ENCODE results near the gene FCHO1.

DNA sequence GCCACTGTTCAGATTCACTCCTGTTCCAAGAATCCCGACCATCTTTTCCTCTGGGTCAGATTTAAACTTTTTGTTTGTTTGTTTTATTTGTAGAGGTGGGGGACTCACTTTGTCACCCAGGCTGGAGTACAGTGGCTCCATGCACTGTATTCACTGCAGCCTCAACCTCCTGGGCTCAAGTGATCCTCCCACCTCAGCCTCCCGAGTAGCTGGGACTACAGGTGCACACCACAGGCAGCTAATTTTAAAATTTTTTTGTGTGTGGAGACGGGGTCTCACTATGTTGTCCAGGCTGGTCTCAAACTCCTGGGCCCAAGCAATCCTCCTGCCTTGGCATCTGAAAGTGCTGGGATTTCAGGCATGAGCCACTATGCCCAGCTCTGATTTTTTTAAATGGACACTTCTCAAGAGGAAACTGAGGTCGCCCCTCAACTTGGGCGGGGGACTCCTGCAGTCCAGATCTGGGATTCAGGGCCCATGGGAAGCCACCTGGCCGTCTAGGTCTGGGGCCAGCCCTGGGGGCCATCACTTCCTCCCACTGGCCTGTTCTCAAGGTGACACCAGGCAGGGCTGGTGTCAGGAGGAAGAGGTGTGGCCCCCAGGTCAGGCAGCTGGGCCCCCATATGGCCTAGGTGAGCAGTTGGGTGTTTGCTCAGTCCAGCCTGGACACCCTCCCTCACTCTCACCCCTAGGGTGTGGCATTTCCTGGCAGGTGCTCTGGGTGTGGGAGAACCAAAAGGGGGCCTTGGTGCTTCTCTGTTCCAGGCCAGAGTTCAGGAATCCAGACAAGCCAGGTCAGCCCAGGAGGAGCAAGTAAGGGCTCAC lies 44.9 kb downstream of the FCHO1 start:
- TF ChIP-seq EP300 (IDR thresholded peaks at IDR 0.05; ENCODE audit: borderline replicate concordance in 1 of 2, control insufficient read depth in 1 of 2, low read depth in 2 of 2, low read length in 2 of 2) (no peak), ZZZ3 (IDR thresholded peaks at IDR 0.05; ENCODE audit: control insufficient read depth, insufficient read length, low read depth) (no peak)

All from GM12878 (cell line).